ENCODE data around the gene FAM133A.

GRCh38 chrX:93711076-93711475, 37.1 kb downstream of the FAM133A start:
- no peak for TF ChIP-seq TAF1 (IDR thresholded peaks at IDR 0.05; ENCODE audit: low read depth)
- TF ChIP-seq TCF12 (IDR thresholded peaks at IDR 0.05; ENCODE audit: low read depth): no peak
- TF ChIP-seq USF1 (IDR thresholded peaks at IDR 0.05): no peak
- no peak for TF ChIP-seq NFIC (IDR thresholded peaks at IDR 0.05)
- TF ChIP-seq YY1 (IDR thresholded peaks at IDR 0.05; ENCODE audit: low read depth): no peak
